Fibroblast of mammary gland (primary cell): ENCODE measurements around the gene TAF13.

ENCODE experiments used
- DNase-seq: peaks from one replicate; pipeline ENCODE4 v3.0.0-alpha.2; 2010; ENCODE audit warnings: low read depth
- H3K4me3 ChIP-seq: 2 replicates; pipeline ENCODE4 v1.5.1; 2011; ENCODE audit warnings: low read depth, mild to moderate bottlenecking, low read length, moderate library complexity; ENCODE audit not compliant: control insufficient read depth
- CTCF ChIP-seq: conservative IDR thresholded peaks from 2 replicates; pipeline ENCODE4 v1.5.1; 2011; ENCODE audit warnings: low read depth, low read length, inconsistent platforms; ENCODE audit not compliant: control insufficient read depth, insufficient read depth

Gene TAF13

GRCh38 chr1:109113590-109114341 is 38.0 kb upstream of the TAF13 start, which contains the start of gene ELAPOR1:
ELAPOR1 (plus strand) TSS chr1:109114115; CDS start chr1:109114184, 69 bp downstream.
- H3K4me3 ChIP-seq: peak within 1 kb of the TSS; percentile 16
- no peak for TF ChIP-seq CTCF
- DNase-seq: no peak

DNA sequence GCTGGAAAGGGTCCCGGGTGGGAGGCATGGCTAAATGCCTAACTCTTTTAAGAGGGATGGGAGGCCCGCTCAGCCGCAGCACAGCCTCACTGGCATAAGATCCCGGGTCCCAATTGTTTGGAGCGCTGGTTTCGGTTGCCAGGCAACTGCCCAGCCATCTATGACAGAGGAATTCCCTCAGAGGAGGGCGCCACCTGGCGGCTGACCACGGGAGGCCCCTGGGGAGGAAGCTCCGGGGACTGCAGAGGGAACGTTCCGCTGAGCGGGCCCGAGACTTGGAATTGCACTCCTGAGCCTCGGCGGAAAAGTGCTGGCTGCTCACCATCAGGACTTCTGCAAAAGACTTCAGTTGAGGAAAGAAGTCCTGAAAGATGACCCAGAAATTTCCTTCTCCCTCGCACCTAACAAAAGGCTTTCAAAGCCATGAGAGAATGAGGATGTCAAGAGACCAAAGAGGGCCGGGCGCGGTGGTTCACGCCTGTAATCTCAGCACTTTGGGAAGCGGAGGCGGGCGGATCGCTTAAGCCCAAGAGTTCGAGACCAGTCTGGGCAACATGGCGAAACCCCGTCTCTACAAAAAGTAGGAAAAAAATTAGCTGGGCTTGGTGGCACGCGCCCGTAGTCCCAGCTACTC is 37.0 kb upstream of the TAF13 start:
- peak overlapping the region; percentile 16 for H3K4me3 ChIP-seq
- peak; percentile 85 for DNase-seq
- peak; percentile 89 for TF ChIP-seq CTCF

- peak; percentile 60 for DNase-seq
- no peak overlapping the region for H3K4me3 ChIP-seq
- TF ChIP-seq CTCF: peak; percentile 50
These were observed 36.4 kb upstream of the TAF13 start for GRCh38 chr1:109112056-109112651.

DNA sequence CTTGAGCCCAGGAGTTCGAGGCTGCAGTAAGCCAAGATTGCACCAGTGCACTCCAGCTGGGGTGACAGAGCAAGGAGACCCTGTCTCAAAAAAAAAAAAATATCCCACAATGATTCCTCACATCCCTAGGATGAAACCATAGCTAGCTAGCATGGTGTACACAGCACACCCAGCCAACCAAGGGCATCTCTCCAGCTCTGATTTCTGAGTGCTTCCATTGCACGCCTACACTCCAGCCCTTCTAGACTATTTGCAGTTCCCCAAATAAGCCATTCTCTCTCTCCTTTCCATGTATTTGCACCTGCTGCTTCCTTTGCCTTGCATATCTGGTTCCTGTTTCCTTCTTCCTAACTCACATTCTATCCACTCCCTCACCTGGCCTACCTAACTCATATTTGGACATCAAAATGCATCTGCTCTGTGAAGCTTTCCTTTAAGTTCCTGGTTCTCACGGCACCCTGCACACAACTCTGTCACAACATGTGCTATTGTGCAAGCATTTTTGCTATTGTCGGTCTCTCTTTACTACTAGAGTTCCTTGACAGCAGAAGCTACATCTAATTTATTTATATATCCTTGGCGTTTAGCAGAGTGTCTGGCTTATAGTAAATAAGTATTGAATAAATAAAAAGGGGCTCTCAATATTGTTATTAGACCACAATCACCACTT is 35.7 kb upstream of the TAF13 start:
- no peak for TF ChIP-seq CTCF
- H3K4me3 ChIP-seq: no peak overlapping the region
- no peak for DNase-seq

GRCh38 chr1:109109906-109110305 is 34.1 kb upstream of the TAF13 start:
- H3K4me3 ChIP-seq: no peak overlapping the region
- TF ChIP-seq CTCF: no peak
- DNase-seq: no peak

DNA sequence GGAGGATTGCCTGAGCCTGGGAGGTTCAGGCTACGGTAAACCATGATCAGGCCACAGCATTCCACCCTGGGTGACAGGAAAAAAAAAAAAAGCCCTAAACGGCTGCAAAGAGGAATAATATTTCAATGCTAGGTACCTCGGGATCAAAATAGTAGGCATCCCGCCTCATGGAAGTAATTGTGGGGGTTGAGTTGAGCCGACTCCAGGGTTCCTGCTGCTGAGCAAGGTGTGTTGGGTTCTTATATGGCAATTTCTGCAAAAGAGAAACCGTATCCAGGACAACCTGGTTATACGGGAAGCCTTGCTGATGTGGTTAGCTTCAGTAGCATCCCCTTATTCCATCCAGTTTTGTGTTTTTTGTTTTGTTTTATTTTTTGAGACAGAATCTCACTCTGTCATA is 32.0 kb upstream of the TAF13 start:
- no peak for DNase-seq
- no peak for TF ChIP-seq CTCF
- no peak overlapping the region for H3K4me3 ChIP-seq
